ENCODE results near the gene BTBD7.
A peak's percentile ranks its signal among the peaks of the same experiment; 100 is the strongest.

Gene BTBD7

DNA sequence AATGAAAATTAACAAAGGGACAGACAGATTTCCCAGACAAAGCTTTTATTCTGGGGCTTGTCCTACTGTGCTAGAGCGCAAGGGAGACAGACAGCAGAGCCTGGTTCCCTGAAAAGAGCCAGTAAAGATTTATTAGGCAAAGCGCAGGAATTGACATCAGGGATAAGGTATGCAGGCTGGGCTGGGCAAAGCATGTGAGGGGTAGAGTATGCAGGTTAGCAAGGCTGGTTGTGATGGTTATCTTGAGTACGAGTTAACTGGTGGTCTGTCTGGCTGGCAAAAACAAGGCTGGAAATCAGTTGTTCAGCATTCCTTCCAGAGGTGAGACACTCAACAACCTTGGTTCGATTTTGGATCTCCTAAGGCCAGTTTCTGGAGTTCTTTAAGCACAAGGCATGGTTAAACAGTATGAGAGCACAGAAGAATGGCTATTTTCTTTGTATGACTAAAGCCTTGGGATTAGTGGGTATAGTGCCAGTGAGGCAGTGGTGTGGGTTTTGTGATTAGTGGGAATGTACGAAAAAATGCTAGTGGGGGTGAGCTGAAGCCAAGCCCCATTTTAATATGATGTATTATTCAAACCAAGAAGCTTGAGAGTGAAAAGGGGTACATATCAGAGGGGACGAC is 30.9 kb downstream of the BTBD7 start:
- no peak for DNase-seq (ENCODE audit: low read depth)

DNA sequence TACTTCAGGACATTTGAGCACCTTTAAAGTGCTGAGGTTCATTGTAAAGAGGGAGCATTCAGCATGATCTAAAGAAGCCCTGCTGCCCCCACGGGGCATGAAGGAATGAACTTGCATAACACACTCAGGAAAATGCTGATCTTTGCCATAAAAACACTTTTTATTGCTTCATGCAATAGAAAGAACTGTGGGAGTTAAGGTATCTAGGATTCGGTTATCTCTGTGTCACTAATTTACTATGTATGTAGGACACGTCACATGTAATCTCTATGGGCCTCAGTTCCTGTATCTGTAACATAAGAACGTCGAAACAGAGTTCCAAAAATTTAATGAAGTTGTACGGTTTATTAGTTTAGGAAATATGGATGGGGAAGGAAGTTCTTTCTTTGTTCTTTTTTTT is 33.0 kb downstream of the BTBD7 start:
- DNase-seq (ENCODE audit: low read depth), result peak; percentile 5

DNA sequence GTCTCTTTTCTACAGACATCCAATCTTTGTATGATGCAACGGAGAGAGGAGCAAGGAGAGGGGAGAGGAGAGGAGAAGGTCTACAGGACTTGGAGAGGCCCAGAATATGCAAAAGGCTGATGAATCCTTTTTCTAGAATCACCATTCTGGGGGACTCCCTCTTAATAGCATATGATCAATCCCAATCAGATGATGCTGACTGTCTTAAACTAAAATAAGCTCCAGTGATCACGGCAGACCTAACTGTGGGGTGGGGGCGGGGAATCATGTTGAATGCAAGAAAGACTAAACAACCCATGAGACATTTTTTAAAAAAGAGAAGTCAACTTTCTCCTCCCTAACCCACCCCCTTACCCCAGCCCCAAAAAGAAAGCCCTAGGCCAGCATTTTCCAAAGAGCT is 33.4 kb downstream of the BTBD7 start:
- no peak for DNase-seq (ENCODE audit: low read depth)

DNA sequence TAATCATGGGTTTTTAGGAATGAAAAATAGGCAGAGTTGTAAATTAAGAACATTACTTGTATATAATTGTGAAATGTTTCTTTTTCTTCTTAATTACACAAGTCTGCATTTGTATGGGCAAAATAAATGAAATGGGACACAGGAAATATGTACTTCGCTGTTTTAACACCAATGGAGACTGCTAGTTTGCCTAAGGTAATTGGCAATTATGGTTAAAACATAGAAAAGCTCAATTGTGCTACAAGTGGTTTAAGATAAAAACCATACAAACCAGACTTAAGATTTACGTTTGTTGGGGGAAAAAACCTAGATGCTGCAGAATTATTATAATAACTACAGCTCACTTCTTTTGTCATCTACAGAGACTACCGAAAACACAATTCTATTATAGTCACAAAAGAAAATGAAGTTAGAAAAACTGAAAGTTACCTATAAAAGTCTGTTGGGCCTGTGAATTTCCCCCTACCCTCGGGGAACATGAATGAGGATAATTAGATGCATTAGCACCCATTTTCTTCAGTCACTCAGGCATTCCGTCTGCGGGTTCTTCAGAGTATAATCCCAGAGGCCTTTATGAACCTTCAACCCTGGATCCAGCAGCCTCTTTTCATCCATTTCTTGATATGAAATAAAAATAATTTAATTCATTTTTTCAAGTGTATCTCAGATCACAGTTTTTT is 37.2 kb downstream of the BTBD7 start:
- DNase-seq (ENCODE audit: low read depth), result no peak

DNA sequence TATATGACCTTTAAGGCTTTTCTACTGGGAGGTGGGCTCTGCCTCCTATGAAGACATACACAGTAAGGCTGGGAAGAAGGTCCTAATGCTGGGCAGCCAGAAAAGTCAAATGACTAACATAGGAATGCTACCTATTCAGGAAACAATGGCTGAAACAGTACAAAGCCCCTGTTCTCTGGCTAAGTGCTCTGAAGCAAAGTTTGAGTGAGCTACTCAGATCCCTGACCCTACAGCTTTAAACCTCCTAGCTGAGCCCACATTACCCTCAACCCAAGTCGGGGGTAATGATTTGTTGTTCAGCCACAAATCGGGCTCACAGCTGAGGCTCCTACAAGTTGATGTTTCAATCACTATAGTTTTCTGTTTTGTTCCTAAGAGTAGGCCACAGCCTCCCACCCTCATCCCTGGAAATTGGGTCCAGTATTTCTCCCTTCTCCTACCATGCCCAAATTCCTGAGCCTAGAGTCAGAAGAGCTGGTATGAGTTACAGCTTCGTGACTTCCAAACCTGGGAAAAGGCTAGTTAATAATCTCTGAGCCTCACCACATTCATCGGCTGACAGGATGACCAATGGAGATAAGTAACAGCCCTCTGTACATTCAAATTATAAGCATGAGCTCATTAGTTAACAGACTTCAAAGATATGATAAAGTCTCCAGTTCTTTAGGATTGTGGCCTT is 46.5 kb downstream of the BTBD7 start:
- no peak for DNase-seq (ENCODE audit: low read depth)

DNA sequence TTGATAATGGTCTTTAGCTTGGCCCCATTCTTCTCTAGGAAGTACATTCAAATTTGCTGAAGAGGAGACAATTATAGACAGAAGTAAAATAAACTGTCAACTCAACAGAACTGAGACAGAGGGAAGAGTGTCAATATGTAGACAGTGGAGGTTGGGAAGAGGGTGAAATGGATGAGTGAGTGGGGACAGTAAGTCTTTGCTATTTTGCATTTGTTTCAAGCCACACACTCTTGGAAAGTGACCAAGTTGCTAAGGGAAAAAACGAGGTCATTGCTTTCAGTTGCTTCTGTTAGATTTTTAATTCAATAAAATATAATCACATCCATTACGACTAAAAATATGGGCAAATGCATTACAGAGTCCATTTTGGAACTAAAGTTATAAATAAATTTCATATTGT is 47.8 kb downstream of the BTBD7 start:
- peak; percentile 21 for DNase-seq (ENCODE audit: low read depth)

DNA sequence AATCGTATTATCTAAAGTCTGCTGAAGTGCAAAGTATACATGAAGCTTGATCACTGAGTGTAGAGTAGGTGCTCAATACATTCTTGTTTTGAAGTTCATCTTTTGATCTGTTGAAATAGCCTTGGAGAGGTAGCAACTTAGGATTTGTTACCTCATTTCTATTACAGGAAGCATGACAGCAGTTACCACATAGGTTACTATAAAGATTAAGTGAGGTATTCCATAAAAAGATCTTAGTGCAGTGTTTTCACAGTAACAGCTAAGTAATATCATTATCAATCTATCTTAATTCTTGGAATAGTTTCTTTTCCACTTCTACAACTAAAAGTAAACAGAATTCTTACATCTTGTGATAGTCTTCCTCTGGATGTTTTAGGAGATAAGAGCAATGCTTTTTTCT is 50.9 kb downstream of the BTBD7 start:
- DNase-seq (ENCODE audit: low read depth), result no peak

DNA sequence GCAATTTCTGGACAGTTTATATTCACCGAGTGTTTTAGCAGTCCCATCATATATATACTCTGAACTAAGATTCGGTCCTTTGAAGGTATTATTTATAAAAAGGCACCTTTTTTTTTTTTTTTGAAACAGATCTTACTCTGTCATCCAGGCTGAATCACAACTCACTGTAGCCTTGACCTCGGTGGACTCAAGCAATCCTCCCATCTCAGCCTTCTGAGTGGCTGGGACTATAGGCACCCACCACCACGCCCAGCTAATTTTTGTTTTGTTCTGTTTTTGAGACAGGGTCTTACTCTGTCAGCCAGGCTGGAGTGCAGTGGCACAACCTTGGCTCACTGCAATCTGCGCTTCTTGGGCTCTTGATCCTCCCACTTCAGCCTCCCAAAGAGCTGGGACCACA is 52.1 kb downstream of the BTBD7 start:
- DNase-seq (ENCODE audit: low read depth), result no peak

DNA sequence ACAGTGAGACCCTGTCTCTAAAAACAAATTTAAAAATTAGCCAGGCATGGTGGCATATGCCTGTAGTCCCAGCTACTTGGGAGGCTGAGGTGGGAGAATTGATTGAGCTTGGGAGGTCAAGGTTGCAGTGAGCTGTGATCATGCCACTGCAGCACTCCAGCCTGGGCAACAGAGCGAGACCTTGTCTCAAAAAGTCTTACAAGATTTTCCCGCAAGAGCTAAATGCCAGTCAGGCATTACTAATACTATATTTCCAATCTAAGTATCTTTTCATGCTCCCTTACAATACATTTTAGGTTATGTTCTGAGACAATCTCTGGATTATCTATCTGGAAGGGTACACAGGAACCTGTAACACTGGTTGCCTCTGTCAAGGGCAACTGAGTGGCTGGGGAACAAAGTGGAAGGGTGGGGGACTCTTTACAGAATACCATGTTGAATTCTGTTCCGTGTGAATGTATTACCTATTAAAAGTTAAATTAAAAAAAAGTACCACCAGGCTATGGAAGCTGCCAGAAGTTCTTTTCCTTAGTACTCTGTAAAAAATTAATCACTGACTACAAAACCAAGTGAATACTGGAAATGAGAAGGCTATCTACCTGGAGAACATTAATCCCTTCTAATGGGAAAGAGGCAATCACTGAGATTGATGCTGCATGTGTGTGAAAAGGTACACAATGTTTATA is 56.7 kb downstream of the BTBD7 start:
- no peak for DNase-seq (ENCODE audit: low read depth)

DNA sequence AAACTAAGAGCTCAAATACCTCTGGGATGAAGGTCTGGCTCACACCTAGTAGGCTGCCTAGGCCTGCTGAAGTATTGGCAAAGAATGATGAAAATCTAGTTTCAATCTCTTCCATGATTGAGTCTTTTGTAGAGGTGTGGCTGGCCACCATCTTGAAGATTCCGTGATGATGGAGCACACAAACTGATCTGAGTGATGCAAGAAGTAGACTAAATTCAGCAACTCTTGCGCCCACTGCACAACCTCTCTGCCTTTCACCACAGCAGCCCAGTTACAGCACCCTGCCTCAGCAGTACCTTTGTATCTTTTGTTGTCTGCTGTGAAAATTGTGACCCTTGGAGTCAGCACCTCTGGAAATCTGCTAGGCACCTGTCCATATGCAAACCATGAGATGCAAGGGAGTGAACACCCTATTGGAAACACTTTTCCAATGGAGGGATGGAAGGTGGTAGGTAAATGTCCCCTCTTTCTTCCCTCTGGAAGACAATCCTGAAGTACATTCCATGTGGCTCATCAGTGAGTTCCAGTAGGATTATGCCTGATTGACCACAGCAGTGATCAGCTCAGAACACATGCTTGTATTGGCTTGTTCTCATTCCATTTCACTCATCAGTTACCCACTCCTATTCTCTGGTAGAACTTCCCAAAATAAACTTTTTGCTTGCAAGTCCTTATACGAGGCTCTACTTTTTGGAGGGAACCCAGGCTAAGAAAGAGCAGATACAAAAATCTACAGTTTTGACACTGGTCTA is 58.6 kb downstream of the BTBD7 start:
- DNase-seq (ENCODE audit: low read depth), result no peak

DNA sequence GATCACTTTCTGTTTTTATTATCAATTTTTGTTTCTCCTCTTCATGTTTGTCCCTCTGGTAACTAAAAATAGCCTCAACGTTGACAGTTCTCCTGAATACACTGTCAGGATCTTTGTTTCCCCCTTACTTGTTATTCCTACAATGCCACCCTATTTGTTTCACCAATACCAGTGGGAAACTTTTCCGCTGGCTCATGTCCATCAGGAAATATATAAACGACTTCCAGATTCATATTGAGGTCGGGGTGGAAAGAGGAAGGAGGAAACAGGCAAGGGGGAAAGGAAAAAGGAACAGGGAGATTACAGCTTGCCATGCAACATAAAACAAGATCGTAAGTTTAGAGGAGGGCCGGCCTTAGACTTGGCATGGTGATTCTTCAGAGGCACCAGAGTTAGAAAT is 61.7 kb downstream of the BTBD7 start:
- no peak for DNase-seq (ENCODE audit: low read depth)

DNA sequence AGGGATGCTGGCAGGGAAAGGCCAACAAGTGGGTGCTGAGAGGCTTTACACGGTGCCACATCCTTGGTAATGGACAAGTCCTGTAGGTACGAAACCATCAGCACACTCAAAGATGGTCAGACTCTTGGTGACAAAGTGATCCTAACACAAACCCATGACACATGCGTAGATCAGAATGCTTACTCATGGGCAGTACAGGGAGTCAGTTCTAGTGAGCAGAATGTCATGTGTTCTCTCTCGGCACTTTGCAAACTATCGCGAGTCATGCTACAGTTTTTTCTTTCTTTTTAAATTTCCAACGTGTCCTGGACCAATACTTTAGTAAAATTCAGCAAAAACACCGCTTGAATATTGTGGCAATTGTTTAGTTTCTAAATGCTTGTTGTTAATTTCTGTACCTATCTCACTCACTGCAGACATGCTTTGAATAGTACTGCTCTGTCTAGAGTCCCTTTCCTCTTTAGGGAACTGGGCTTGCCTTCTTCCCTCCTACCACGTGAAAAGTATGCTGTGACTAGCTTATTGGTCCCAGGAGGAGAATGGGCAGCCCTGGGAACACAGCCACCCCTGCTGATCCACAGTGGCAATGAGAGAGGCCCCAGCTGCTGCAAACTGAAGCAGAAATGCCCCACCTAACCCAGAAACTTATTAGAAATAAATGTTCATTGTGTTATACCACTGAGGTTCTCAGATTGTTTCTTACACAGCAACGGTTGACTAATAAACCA is 63.3 kb downstream of the BTBD7 start:
- peak; percentile 42 for DNase-seq (ENCODE audit: low read depth)

DNA sequence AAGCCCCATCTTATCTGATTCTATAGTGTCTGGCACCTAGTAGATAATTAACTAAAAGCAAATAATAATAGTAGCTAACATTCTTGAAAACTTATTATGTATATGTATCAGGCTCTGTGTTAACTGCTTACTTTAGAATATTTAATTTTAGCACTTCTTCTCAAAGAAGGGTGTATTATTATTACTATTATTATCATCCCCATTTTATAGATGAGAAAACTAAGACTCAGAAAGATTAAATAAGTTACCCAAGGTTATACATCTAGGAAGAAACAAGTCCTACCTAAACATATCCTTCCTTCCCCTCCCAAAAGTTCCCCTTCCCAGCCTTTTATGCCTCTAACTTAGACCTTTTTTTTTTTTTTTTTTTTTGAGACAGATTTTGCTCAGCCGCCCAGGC is 64.4 kb downstream of the BTBD7 start:
- no peak for DNase-seq (ENCODE audit: low read depth)

DNA sequence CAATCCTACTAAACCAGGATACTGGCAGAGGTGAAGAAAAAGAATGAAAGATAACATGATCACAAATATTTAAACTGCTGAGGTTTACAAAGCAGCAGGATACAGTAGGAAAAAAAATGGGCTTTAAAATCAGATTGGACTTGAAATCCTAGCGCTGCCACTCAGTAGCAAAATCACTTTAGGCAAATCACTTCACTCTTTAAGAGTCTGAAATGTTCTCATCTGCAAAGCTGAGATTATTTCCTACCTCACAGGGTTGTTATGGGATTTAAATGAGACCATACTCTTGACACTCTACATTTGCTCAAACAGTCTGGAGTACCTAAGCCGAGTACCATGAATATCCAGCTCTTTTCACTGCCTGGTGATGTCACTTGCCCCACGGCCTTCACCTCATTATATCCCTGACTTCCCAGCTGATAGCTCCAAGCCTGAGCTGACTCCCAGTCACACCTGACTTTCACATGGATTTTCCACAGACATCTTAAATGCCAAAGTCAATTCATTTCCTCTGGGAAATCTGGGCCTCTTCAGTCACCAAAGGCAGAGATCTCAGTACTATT is 65.6 kb downstream of the BTBD7 start:
- DNase-seq (ENCODE audit: low read depth), result no peak

DNA sequence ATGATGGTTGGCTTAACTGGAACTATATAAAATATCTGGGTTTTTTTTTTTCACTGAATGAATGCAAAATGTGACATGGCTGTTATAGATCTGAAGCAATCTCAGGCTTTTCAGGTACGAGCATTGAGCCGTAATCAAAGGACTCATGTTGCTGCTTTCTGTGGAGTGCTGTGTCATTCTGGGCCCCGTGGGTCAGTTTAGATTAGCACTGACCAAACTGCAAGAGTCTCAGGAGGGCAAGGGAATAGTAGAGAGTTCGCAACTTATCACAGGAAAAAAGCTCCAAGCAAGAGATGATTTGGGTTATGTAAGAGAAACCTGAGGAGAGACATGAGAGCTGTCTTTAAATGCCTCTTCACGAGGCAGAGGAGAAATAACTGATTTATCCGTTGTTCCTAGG is 66.7 kb downstream of the BTBD7 start:
- no peak for DNase-seq (ENCODE audit: low read depth)

DNA sequence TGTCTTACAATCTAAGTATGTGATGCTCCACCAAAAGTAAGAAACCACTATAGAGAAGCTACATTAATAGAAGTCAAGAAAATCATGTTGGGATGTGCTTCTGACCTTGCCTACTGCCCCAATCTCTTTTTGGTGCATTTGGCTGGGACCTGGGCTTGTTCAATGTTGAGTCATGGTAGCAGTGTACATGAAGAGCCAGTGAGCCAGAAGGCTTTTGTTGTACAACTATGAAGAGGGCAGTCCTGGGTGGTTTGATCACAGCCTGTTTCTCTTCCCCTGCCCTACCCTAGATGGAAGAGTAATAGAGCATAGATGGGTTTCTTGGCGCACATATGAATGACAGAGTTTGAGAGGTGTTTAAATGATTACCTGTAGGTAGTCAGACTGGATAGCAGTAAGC is 69.4 kb downstream of the BTBD7 start:
- DNase-seq (ENCODE audit: low read depth), result no peak

DNA sequence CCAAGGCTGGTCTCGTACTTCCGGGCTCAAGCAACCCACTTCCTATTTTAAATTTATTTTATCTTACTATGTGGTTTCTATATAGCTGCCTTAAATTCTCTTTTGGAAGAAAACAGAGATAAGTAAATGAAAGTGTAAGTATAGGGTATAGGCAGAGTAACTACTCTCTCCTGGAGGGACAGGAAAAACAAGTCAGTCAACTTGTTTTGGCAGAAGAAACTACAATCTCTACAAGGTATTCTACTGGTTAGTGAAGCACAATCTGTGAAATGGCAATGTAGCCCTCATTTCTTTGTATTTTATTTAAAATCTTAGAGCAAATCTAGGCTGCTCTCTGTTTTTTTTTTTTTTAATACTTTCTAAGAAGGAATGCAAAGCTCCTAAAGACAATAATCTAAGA is 70.4 kb downstream of the BTBD7 start:
- no peak for DNase-seq (ENCODE audit: low read depth)

DNA sequence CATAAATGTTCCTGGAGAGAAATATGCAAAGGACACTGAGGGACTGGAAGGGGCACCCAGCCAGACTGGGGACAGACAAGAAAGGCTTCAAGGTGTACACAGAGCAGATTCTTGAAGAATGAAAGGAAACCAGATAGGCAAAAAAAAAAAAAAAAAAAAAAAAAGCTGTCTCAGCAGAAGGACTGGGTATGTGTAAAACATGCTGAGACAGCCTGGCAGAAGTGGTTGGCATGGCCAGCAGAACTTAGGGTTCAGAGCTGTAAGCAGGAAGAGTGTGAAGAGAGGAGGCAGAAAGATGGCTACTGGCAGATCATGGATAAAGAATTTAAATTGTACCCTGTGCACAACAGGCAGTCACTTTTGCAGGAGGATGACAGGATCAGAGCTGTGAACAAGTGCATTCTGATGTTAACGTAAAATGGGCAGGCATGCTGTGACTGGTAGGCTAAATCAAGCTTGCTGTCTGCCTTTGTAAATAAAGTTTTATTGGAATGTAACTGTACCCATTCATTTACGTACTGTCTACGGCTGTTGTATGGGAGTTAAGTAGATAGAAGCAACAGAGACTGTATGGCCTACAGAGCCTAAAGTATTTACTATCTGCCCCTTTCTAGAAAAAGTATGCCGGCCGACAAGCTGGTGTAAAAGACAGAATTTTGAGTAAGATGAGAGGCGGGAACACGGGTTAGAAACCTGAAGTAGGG is 83.6 kb downstream of the BTBD7 start:
- no peak for DNase-seq (ENCODE audit: low read depth)

DNA sequence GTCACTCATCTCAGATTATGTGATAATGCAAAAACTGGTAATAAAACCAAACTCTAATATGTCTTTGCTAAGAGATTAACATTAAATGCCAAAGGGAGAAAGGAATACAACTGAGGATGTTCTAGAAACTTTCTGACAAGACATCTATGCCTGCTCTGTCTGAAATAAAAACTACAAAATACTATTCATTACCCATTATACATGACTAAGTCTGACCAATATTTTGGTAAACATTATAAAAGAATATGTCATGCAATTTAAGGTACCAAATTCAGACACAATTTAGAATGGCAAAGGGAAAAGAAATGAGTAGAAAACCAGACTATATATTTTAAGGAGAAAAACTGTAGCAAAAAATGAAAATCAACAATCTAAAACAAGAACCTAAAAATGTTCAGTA is 86.3 kb downstream of the BTBD7 start:
- DNase-seq (ENCODE audit: low read depth), result no peak

DNA sequence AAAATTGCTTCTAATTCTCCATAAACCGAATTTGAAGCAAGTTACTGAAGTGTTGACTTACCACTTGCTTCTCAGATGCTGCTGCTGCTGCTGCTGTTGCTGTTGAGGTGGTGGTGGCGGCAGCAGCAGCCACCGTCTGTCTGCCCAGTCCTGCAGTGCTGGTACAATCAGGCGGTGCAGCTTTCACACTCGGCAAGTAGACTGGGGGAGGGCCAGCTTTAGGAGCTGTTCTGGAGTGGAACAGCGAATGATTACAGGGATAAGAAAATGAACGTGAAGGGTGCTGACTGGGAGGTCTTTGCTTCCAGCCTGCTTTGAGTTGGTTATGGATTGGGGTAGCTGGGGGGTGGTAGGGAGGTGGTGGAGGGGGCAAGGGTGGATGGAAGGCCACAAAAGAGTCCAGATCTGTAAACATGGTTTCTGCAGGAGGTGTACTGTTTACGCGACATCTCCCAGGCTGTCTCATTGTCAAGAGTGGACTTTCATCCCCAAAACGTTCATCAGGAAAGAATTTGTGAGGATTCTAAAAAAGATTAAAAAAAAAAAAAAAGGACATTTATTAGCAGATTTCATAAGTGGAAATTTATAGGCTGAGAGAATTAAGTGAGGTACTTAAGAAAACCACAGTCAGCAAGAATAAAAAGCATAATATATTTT is 86.9 kb downstream of the BTBD7 start:
- no peak for DNase-seq (ENCODE audit: low read depth)

Measured in fibroblast of gingiva (primary cell).